ENCODE results near the gene COL5A2.

DNA sequence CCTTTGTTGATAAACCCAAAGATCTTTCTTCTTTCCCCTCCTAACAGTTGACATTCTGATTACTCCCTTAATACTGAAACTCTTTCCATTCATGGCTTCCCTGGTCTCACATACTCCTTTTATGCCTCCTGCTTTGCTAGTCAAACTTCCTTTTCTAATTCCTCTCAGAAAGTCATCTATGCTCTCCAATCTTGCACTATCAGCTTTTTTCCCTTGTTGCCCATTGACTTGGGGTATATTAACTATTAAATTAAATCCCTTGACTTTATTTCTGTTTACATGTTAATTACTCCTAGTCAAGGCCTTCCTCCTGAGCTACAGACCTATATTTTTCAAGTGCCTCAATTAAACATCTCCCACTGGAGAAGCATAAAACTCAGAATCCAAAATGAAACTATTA lies 3.6 kb upstream of the COL5A2 start:
- TF ChIP-seq, protein P1, sequence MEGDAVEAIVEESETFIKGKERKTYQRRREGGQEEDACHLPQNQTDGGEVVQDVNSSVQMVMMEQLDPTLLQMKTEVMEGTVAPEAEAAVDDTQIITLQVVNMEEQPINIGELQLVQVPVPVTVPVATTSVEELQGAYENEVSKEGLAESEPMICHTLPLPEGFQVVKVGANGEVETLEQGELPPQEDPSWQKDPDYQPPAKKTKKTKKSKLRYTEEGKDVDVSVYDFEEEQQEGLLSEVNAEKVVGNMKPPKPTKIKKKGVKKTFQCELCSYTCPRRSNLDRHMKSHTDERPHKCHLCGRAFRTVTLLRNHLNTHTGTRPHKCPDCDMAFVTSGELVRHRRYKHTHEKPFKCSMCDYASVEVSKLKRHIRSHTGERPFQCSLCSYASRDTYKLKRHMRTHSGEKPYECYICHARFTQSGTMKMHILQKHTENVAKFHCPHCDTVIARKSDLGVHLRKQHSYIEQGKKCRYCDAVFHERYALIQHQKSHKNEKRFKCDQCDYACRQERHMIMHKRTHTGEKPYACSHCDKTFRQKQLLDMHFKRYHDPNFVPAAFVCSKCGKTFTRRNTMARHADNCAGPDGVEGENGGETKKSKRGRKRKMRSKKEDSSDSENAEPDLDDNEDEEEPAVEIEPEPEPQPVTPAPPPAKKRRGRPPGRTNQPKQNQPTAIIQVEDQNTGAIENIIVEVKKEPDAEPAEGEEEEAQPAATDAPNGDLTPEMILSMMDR (IDR thresholded peaks at IDR 0.05 in 2 of 3, conservative IDR thresholded peaks at IDR 0.05 in 1 of 3; ENCODE audit: insufficient read depth in 2 of 3, low read depth in 1 of 3, low read length in 3 of 3), result no peak
- TF ChIP-seq NR2C2 (CRISPR knock-in tag; IDR thresholded peaks at IDR 0.05) (no peak), NR2C2 (tag; IDR thresholded peaks at IDR 0.05) (no peak), ZNF780A (CRISPR knock-in tag; IDR thresholded peaks at IDR 0.05) (no peak), EZH2 (IDR thresholded peaks at IDR 0.05; ENCODE audit: borderline replicate concordance, low read depth, low read length) (no peak), SMAD2 (IDR thresholded peaks at IDR 0.05; ENCODE audit: low read depth, low read length) (no peak)
- TF ChIP-seq, protein P2, sequence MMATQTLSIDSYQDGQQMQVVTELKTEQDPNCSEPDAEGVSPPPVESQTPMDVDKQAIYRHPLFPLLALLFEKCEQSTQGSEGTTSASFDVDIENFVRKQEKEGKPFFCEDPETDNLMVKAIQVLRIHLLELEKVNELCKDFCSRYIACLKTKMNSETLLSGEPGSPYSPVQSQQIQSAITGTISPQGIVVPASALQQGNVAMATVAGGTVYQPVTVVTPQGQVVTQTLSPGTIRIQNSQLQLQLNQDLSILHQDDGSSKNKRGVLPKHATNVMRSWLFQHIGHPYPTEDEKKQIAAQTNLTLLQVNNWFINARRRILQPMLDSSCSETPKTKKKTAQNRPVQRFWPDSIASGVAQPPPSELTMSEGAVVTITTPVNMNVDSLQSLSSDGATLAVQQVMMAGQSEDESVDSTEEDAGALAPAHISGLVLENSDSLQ (IDR thresholded peaks at IDR 0.05), result no peak
- TF ChIP-seq, protein P3, sequence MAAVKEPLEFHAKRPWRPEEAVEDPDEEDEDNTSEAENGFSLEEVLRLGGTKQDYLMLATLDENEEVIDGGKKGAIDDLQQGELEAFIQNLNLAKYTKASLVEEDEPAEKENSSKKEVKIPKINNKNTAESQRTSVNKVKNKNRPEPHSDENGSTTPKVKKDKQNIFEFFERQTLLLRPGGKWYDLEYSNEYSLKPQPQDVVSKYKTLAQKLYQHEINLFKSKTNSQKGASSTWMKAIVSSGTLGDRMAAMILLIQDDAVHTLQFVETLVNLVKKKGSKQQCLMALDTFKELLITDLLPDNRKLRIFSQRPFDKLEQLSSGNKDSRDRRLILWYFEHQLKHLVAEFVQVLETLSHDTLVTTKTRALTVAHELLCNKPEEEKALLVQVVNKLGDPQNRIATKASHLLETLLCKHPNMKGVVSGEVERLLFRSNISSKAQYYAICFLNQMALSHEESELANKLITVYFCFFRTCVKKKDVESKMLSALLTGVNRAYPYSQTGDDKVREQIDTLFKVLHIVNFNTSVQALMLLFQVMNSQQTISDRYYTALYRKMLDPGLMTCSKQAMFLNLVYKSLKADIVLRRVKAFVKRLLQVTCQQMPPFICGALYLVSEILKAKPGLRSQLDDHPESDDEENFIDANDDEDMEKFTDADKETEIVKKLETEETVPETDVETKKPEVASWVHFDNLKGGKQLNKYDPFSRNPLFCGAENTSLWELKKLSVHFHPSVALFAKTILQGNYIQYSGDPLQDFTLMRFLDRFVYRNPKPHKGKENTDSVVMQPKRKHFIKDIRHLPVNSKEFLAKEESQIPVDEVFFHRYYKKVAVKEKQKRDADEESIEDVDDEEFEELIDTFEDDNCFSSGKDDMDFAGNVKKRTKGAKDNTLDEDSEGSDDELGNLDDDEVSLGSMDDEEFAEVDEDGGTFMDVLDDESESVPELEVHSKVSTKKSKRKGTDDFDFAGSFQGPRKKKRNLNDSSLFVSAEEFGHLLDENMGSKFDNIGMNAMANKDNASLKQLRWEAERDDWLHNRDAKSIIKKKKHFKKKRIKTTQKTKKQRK (IDR thresholded peaks at IDR 0.05; ENCODE audit: borderline replicate concordance, low read depth, low read length), result no peak
- TF ChIP-seq, protein P4, sequence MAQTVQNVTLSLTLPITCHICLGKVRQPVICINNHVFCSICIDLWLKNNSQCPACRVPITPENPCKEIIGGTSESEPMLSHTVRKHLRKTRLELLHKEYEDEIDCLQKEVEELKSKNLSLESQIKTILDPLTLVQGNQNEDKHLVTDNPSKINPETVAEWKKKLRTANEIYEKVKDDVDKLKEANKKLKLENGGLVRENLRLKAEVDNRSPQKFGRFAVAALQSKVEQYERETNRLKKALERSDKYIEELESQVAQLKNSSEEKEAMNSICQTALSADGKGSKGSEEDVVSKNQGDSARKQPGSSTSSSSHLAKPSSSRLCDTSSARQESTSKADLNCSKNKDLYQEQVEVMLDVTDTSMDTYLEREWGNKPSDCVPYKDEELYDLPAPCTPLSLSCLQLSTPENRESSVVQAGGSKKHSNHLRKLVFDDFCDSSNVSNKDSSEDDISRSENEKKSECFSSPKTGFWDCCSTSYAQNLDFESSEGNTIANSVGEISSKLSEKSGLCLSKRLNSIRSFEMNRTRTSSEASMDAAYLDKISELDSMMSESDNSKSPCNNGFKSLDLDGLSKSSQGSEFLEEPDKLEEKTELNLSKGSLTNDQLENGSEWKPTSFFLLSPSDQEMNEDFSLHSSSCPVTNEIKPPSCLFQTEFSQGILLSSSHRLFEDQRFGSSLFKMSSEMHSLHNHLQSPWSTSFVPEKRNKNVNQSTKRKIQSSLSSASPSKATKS (CRISPR knock-in tag; IDR thresholded peaks at IDR 0.05), result no peak
